Left kidney (tissue), 2 donors: ENCODE results near the gene LEPR. TPM values are rescaled to one million over a fixed set of nuclear protein-coding genes. Genes with fewer than 3 reads are reported as not detected.
"Not testable (repeated sequence)": the region's sequence is repeated elsewhere in the genome, so short reads cannot be mapped to it uniquely, and the experiment has no call there.

Source experiments
- DNase-seq: peaks from one replicate; pipeline ENCODE4 v3.0.0-alpha.2; 2013
- polyA plus RNA-seq: library from polyadenylated mRNA; unstranded; fragments of 120-200 nt; gene quantifications from one replicate; pipeline ENCODE4 v1.2.1, GENCODE V29; 2013; ENCODE audit not compliant: insufficient read length

LEPR gene
- polyA plus RNA-seq, 1 donor: 8.9 TPM

GRCh38 chr1:65440322-65440900 lies 19.9 kb downstream of the LEPR start:
- DNase-seq: no peak

GRCh38 chr1:65440915-65441314 lies 20.4 kb downstream of the LEPR start:
- no peak for DNase-seq

- no peak for DNase-seq
Measured at GRCh38 chr1:65441464-65441863, 21.0 kb downstream of the LEPR start.

GRCh38 chr1:65442442-65442841 lies 22.0 kb downstream of the LEPR start:
- no peak for DNase-seq

GRCh38 chr1:65443647-65444046 lies 23.2 kb downstream of the LEPR start:
- no peak for DNase-seq

- no peak for DNase-seq
Measured at GRCh38 chr1:65444128-65444640, 23.7 kb downstream of the LEPR start.

- no peak for DNase-seq
Measured at GRCh38 chr1:65445837-65446236, 25.4 kb downstream of the LEPR start.

GRCh38 chr1:65449214-65449823 lies 28.9 kb downstream of the LEPR start:
- no peak for DNase-seq

GRCh38 chr1:65455678-65456077 lies 35.2 kb downstream of the LEPR start:
- not testable (repeated sequence) for DNase-seq

- no peak for DNase-seq
Measured at GRCh38 chr1:65456481-65456880, 36.0 kb downstream of the LEPR start.

GRCh38 chr1:65457868-65458267 lies 37.4 kb downstream of the LEPR start:
- no peak for DNase-seq

GRCh38 chr1:65458730-65459396 lies 38.4 kb downstream of the LEPR start:
- DNase-seq: no peak

- DNase-seq: no peak
Measured at GRCh38 chr1:65459397-65459768, 38.9 kb downstream of the LEPR start.

- not testable (repeated sequence) for DNase-seq
Measured at GRCh38 chr1:65465837-65466236, 45.4 kb downstream of the LEPR start.

- DNase-seq: no peak
Measured at GRCh38 chr1:65467536-65467935, 47.1 kb downstream of the LEPR start.

- DNase-seq: no peak
Measured at GRCh38 chr1:65469126-65469888, 48.8 kb downstream of the LEPR start.

- DNase-seq: no peak
Measured at GRCh38 chr1:65469889-65470340, 49.4 kb downstream of the LEPR start.

Other genes starting within 250 kb of the LEPR start
- gene DNAJC6, start 111.1 kb upstream of the LEPR start, polyA plus RNA-seq: 6.6 TPM
- 165 TPM for gene LEPROT, start within 50 bp of the LEPR start, polyA plus RNA-seq